Activated CD4-positive, alpha-beta memory T cell treated with anti-CD3 and anti-CD28 coated beads, Interleukin-2, amount 10 ng/mL, durations not matched to agents 7 days and 5 days (primary cell): Measurements from ENCODE around the gene PIGH. TPM values are rescaled to one million over a fixed set of nuclear protein-coding genes. Genes with fewer than 3 reads are reported as not detected.

Experiments
- CTCF ChIA-PET: fragments of 350-600 bp; sonication (Branson Sonifier 250); formaldehyde crosslinking; loops from one replicate; lab custom pipeline; 2021; ENCODE audit warnings: antibody characterized with exemption, inconsistent platforms; lab: Charles Lee
- POLR2A ChIA-PET: fragments of 350-600 bp; sonication (Branson Sonifier 250); formaldehyde crosslinking; loops from one replicate; lab custom pipeline; 2021; ENCODE audit warnings: antibody characterized with exemption; lab: Charles Lee
- DNase-seq: peaks from one replicate; pipeline ENCODE4 v3.0.0-alpha.2; 2020
- H3K27ac Mint-ChIP-seq: one replicate; pipeline ENCODE4 v1.8.0; 2021; ENCODE audit warnings: mild to moderate bottlenecking, mixed read lengths
- H3K27me3 Mint-ChIP-seq: one replicate; pipeline ENCODE4 v1.8.0; 2021; ENCODE audit warnings: mixed read lengths
- H3K36me3 Mint-ChIP-seq: one replicate; pipeline ENCODE4 v1.8.0; 2021; ENCODE audit warnings: low read depth, mixed read lengths
- H3K4me1 Mint-ChIP-seq: one replicate; pipeline ENCODE4 v1.8.0; 2021; ENCODE audit warnings: mixed read lengths
- H3K4me3 Mint-ChIP-seq: one replicate; pipeline ENCODE4 v1.8.0; 2021; ENCODE audit warnings: mild to moderate bottlenecking, mixed read lengths
- H3K9me3 Mint-ChIP-seq: one replicate; pipeline ENCODE4 v1.8.0; 2021; ENCODE audit warnings: mixed read lengths
- total RNA-seq, 2 experiments: library from RNA; stranded (reverse); gene quantifications; one replicate each; pipeline ENCODE4 v1.2.3, GENCODE V29; 2021

The PIGH gene
- total RNA-seq: 10 to 100 TPM; 15.7 to 16.4 TPM

GRCh38 chr14:67599698-67600561, at the start of gene PIGH:
Gene PIGH, minus strand, starts transcription at chr14:67600268. Its CDS starts 65 bp downstream, at chr14:67600203.
- ChIA-PET CTCF (interaction anchor here (0.6 to 3.1 kb wide), 31 partner anchors 10 to 1218 kb away, joined by 3 to 35 read pairs (median 6); partner anchors contain the start of genes ARG2, ATP6V1D, EIF2S1 and RDH11), POLR2A (interaction anchor here (0.9 to 3.2 kb wide), 20 partner anchors 9 to 240 kb away, joined by 3 to 17 read pairs (median 5); partner anchors contain the start of genes ARG2, ATP6V1D, EIF2S1 and PLEK2)
- H3K27me3 Mint-ChIP-seq: peaks cover 2% of the 10 kb centered on the region
- peaks cover 9% of the 10 kb centered on the region for H3K36me3 Mint-ChIP-seq
- peak within 1 kb of the TSS; percentile 94 for H3K4me3 Mint-ChIP-seq
- peaks cover 2% of the 10 kb centered on the region for H3K9me3 Mint-ChIP-seq
- DNase-seq: peak; percentile 95
- peak within 1 kb of the TSS; percentile 80 for H3K27ac Mint-ChIP-seq
- H3K4me1 Mint-ChIP-seq: peaks cover 33% of the 10 kb centered on the region

GRCh38 chr14:67646131-67646530, 46.1 kb upstream of the PIGH start:
- H3K36me3 Mint-ChIP-seq: peaks cover 56% of the 10 kb centered on the region
- H3K4me1 Mint-ChIP-seq: peaks cover 26% of the 10 kb centered on the region
- ChIA-PET POLR2A (no interaction called here), CTCF (no interaction called here)
- H3K4me3 Mint-ChIP-seq: no peak overlapping the region
- no peaks in the 10 kb centered on the region for H3K9me3 Mint-ChIP-seq
- H3K27me3 Mint-ChIP-seq: no peaks in the 10 kb centered on the region
- DNase-seq: no peak
- no peak overlapping the region for H3K27ac Mint-ChIP-seq

DNA sequence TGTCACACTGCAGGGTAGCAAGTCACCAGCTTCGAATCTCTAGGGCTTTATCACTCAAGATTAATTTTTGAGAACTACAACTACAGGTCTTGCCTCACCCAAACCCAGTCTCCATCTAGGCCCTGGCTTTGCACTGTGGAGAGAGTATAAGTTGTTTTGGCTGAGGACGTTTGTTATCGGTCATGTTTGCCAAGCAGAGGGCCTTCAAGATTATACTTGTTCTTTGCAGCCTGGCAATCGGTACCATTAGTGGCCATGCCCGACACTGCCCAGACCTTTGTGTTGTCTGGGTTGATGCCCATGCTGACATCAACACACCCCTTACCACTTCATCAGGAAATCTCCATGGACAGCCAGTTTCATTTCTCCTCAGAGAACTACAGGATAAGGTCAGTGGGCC, 45.3 kb upstream of the PIGH start:
- H3K9me3 Mint-ChIP-seq: no peaks in the 10 kb centered on the region
- no peak overlapping the region for H3K4me3 Mint-ChIP-seq
- H3K27me3 Mint-ChIP-seq: no peaks in the 10 kb centered on the region
- POLR2A ChIA-PET: no interaction called here
- DNase-seq: no peak
- peaks cover 48% of the 10 kb centered on the region for H3K36me3 Mint-ChIP-seq
- peaks cover 26% of the 10 kb centered on the region for H3K4me1 Mint-ChIP-seq
- no peak overlapping the region for H3K27ac Mint-ChIP-seq
- CTCF ChIA-PET: no interaction called here

- DNase-seq: no peak
- H3K36me3 Mint-ChIP-seq: peaks cover 39% of the 10 kb centered on the region
- ChIA-PET POLR2A (no interaction called here), CTCF (interaction anchor here (0.7 to 2.3 kb wide), 6 partner anchors 22 to 280 kb away, joined by 3 to 8 read pairs (median 4); no protein-coding TSS in a partner anchor)
- H3K9me3 Mint-ChIP-seq: no peaks in the 10 kb centered on the region
- H3K4me1 Mint-ChIP-seq: peaks cover 26% of the 10 kb centered on the region
- H3K27me3 Mint-ChIP-seq: no peaks in the 10 kb centered on the region
- H3K27ac Mint-ChIP-seq: no peak overlapping the region
- H3K4me3 Mint-ChIP-seq: no peak overlapping the region
Measured at GRCh38 chr14:67644428-67644827, 44.4 kb upstream of the PIGH start.

DNA sequence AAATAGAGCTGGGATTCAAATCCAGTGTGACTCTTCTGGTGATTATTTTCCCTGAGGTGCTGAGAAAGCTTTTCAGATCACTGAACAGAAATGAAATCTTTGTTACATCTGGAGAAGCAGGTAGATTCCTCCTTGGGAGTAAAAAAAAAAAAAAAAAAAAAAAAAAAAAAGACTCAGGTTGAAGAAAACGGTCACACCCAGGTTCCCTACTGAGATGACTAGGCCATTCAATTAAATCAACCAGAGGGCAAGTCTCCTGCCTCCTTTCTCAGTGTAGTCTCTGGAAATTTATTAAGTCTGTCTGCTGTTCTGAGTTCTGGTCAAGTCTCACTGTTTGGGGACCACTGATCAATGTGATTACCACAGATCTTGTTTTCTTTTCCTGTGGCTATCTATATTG, 43.6 kb upstream of the PIGH start:
- CTCF ChIA-PET: interaction anchor here (0.7 to 2.3 kb wide), 7 partner anchors 23 to 280 kb away, joined by 3 to 8 read pairs (median 5); no protein-coding TSS in a partner anchor
- Mint-ChIP-seq H3K4me1 (peaks cover 26% of the 10 kb centered on the region), H3K4me3 (no peak overlapping the region), H3K9me3 (no peaks in the 10 kb centered on the region), H3K36me3 (peaks cover 35% of the 10 kb centered on the region), H3K27me3 (no peaks in the 10 kb centered on the region), H3K27ac (no peak overlapping the region)
- POLR2A ChIA-PET: interaction anchor here (1.0 kb wide), 1 partner anchor 23 kb away, joined by 3 read pairs; no protein-coding TSS in a partner anchor
- DNase-seq: no peak

DNA sequence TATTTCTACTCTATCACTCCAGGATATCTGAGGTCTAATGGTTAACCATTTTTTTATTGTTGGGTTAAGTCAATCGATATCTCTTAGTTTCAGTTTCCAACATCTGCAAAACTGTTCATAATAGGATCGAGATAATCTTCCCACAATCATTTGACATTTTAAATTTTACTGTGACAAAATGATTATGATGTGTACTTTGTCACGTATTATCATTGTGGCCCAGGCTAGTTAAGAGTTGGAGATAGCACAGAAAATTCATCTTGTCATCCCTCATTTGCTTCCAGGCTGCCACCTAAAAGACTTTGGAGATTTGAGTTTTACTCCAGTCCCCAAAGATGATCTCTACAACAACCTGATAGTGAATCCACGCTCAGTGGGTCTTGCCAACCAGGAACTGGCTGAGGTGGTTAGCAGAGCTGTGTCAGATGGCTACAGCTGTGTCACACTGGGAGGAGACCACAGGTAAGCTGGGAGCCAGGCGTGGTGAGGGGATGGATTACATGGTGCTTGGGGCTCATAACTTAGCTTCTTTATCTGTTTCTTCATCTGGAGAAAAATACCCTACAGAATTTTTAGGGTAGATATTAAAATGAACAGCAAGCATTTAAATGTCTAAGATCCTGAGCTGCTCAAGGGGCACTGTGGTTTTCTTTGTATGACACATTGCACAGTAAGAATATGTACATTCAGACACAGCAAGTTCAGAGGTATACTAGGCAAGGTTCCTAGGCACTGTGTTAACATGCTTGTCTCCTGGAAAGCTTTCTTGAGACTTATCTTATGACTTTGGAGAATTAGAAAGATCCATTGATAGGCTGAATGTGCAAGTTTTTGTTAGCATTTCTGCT, 42.1 kb upstream of the PIGH start:
- H3K27me3 Mint-ChIP-seq: no peaks in the 10 kb centered on the region
- CTCF ChIA-PET: interaction anchor here (1.0 to 1.2 kb wide), 3 partner anchors 23 to 43 kb away, joined by 3 to 6 read pairs (median 6); partner anchors contain the start of gene PIGH
- peaks cover 29% of the 10 kb centered on the region for H3K36me3 Mint-ChIP-seq
- peak; percentile 30 for DNase-seq
- H3K27ac Mint-ChIP-seq: peak overlapping the region; percentile 66
- POLR2A ChIA-PET: interaction anchor here (0.9 to 1.5 kb wide), 4 partner anchors 10 to 24 kb away, joined by 3 to 5 read pairs (median 4); no protein-coding TSS in a partner anchor
- no peaks in the 10 kb centered on the region for H3K9me3 Mint-ChIP-seq
- H3K4me3 Mint-ChIP-seq: peak overlapping the region; percentile 9
- H3K4me1 Mint-ChIP-seq: peaks cover 26% of the 10 kb centered on the region

GRCh38 chr14:67641480-67641879, 41.4 kb upstream of the PIGH start:
- Mint-ChIP-seq H3K27ac (no peak overlapping the region), H3K27me3 (no peaks in the 10 kb centered on the region), H3K9me3 (no peaks in the 10 kb centered on the region), H3K4me3 (no peak overlapping the region), H3K36me3 (peaks cover 23% of the 10 kb centered on the region), H3K4me1 (peaks cover 26% of the 10 kb centered on the region)
- DNase-seq: no peak
- ChIA-PET POLR2A (interaction anchor here (0.9 to 1.5 kb wide), 3 partner anchors 10 to 23 kb away, joined by 3 to 5 read pairs (median 4); no protein-coding TSS in a partner anchor), CTCF (interaction anchor here (1.2 kb wide), 1 partner anchor 42 kb away, joined by 6 read pairs; the partner anchor contains the start of gene PIGH)

DNA sequence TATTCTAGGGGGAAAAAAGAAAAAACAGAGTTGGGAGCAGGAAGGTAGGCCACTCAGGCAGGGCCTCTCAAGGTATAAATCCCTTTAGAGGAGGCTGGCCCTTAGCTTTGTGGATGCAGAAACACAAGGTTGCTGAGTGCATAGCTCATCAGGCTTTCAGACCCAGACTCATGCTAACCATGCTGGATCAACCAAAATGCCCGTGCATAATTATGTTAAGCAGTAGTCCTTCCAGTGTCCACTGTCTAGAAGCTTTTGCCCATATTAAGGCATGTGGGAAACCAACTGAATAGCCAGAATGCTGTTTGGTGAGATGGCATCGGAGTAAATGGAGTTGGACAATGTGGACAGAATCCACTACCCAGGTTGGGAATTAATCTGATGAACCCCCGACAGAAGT, 38.6 kb upstream of the PIGH start:
- DNase-seq: no peak
- Mint-ChIP-seq H3K27ac (no peak overlapping the region), H3K4me3 (no peak overlapping the region), H3K27me3 (no peaks in the 10 kb centered on the region), H3K9me3 (no peaks in the 10 kb centered on the region), H3K36me3 (peaks cover 10% of the 10 kb centered on the region), H3K4me1 (peaks cover 16% of the 10 kb centered on the region)
- ChIA-PET CTCF (interaction anchor here (0.9 kb wide), 1 partner anchor 65 kb away, joined by 3 read pairs; no protein-coding TSS in a partner anchor), POLR2A (no interaction called here)

- H3K4me3 Mint-ChIP-seq: no peak overlapping the region
- H3K9me3 Mint-ChIP-seq: no peaks in the 10 kb centered on the region
- ChIA-PET CTCF (no interaction called here), POLR2A (no interaction called here)
- no peaks in the 10 kb centered on the region for H3K27me3 Mint-ChIP-seq
- no peaks in the 10 kb centered on the region for H3K36me3 Mint-ChIP-seq
- no peak overlapping the region for H3K27ac Mint-ChIP-seq
- H3K4me1 Mint-ChIP-seq: no peaks in the 10 kb centered on the region
- no peak for DNase-seq
Measured at GRCh38 chr14:67636361-67636919, 36.4 kb upstream of the PIGH start.

GRCh38 chr14:67633451-67634147, 33.5 kb upstream of the PIGH start:
- peaks cover 4% of the 10 kb centered on the region for H3K27me3 Mint-ChIP-seq
- no peaks in the 10 kb centered on the region for H3K9me3 Mint-ChIP-seq
- no peak overlapping the region for H3K27ac Mint-ChIP-seq
- no peak overlapping the region for H3K4me3 Mint-ChIP-seq
- POLR2A ChIA-PET: no interaction called here
- H3K36me3 Mint-ChIP-seq: no peaks in the 10 kb centered on the region
- H3K4me1 Mint-ChIP-seq: no peaks in the 10 kb centered on the region
- no peak for DNase-seq
- CTCF ChIA-PET: interaction anchor here (1.3 kb wide), 1 partner anchor 15 kb away, joined by 6 read pairs; no protein-coding TSS in a partner anchor

DNA sequence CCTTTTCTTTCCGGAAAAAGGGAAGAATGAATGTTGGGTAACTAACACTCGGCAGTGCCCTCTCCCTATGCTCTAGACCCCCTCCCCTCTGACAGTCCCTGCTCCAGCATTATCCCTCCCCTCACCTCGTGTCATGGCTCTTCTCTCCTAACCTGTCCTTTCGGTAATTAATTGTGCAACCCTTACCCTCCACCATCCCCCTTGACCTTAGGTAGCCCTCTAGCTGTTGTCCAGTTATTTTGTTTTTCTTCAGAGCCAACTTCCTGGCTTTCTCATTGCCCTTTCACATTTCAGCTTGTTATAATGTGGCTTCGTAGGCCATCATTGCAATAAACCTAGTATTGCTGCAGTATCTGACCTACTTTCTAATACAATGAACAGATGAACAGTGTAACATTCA, 30.9 kb upstream of the PIGH start:
- peaks cover 4% of the 10 kb centered on the region for H3K27me3 Mint-ChIP-seq
- POLR2A ChIA-PET: interaction anchor here (1.4 kb wide), 1 partner anchor 19 kb away, joined by 3 read pairs; no protein-coding TSS in a partner anchor
- no peaks in the 10 kb centered on the region for H3K4me1 Mint-ChIP-seq

More for the DNA sequence above, 30.9 kb upstream of the PIGH start:
- no peaks in the 10 kb centered on the region for H3K36me3 Mint-ChIP-seq
- no peak overlapping the region for H3K27ac Mint-ChIP-seq
- CTCF ChIA-PET: interaction anchor here (0.7 to 1.1 kb wide), 3 partner anchors 36 to 1171 kb away, joined by 3 to 6 read pairs (median 3); no protein-coding TSS in a partner anchor
- no peaks in the 10 kb centered on the region for H3K9me3 Mint-ChIP-seq
- no peak overlapping the region for H3K4me3 Mint-ChIP-seq
- no peak for DNase-seq
